Omental fat pad (tissue), 4 donors: ENCODE results near the gene KCNC1. TPM values are rescaled to one million over a fixed set of nuclear protein-coding genes. Genes with fewer than 3 reads are reported as not detected.
A peak's percentile ranks its signal among the peaks of the same experiment; 100 is the strongest.

ENCODE experiments used
- ATAC-seq: fragments of 150-250 bp; one replicate; pipeline ENCODE4 v1.9.1; 2016; ENCODE audit warnings: mild to moderate bottlenecking, moderate library complexity; ENCODE audit not compliant: low FRiP score
- DNase-seq: peaks from one replicate; pipeline ENCODE4 v3.0.0-alpha.2; 2019; ENCODE audit warnings: low spot score
- total RNA-seq, 4 donors: library from RNA; depleted of rRNA; stranded (reverse); fragments of >200 nt; gene quantifications; one replicate each; pipeline ENCODE4 v1.1.0, GENCODE V29; 2016
- TF ChIP-seq, protein P1 (sequence below), 3 donors: fragments of 450-650 bp; IDR thresholded peaks; one replicate each; pipeline ENCODE4 v1.5.1; 2016 to 2017; ENCODE audit warnings: antibody characterized with exemption in 3 of 3, mild to moderate bottlenecking in 3 of 3, moderate library complexity in 2 of 3

Gene KCNC1
- total RNA-seq, 4 donors from 2014 or later: not detected

DNA sequence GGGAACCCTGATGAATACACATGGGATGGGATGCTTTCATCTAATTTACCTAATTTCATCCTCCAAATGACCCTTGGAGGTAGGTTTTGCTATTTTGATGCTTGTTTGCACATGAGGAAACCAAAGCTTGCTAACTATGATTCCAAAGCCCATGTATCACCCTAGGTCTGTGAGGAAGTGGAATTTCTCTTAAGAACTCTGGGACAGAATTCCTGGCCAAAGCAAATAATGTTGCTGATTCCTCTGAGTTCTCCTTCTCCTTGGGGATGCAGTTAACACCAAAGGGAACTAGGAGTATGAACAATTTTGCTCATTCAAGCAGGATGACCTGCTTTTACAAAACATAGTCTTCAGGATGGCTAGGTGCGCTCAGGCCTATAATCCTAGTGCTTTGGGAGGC, 80.0 kb downstream of the KCNC1 start:
- TF ChIP-seq, protein P1, sequence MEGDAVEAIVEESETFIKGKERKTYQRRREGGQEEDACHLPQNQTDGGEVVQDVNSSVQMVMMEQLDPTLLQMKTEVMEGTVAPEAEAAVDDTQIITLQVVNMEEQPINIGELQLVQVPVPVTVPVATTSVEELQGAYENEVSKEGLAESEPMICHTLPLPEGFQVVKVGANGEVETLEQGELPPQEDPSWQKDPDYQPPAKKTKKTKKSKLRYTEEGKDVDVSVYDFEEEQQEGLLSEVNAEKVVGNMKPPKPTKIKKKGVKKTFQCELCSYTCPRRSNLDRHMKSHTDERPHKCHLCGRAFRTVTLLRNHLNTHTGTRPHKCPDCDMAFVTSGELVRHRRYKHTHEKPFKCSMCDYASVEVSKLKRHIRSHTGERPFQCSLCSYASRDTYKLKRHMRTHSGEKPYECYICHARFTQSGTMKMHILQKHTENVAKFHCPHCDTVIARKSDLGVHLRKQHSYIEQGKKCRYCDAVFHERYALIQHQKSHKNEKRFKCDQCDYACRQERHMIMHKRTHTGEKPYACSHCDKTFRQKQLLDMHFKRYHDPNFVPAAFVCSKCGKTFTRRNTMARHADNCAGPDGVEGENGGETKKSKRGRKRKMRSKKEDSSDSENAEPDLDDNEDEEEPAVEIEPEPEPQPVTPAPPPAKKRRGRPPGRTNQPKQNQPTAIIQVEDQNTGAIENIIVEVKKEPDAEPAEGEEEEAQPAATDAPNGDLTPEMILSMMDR (IDR thresholded peaks at IDR 0.05): no peak
- DNase-seq (no peak), ATAC-seq (no peak)

DNA sequence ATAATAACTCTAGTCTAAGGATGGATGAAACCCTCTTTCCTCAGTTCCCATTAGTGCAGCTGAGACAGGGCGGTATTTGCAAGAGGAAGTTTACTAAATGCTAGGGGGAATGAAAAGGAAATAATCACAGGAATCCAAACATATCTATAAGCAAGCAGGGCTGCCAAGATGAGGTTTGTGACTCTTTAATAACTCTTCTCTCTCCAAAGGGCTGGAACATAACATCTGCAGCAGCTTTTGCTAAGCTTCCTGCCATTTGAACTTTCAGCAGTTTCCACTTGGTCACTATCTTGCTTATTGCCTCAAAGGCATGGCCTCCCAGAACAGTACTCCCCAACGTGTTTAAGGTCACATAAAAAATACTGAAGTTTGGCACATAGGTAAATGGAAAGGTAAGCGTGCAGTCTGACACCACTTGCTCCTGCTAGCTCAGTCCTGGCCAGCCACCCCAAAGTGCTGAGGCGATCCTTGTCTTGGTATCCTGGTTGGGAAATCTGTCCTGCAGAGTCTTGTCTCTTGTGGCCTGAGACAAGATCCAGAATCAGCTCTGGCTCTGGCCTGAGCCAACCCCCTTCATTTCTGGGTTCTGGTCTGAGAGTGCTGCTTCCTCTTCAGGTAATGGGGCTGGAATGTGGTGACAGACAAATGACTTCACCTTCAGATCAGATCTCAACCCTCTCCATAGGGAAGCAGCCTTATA, 81.8 kb downstream of the KCNC1 start:
- ATAC-seq (no peak), DNase-seq (no peak)
- TF ChIP-seq, protein P1 (IDR thresholded peaks at IDR 0.05): no peak

DNA sequence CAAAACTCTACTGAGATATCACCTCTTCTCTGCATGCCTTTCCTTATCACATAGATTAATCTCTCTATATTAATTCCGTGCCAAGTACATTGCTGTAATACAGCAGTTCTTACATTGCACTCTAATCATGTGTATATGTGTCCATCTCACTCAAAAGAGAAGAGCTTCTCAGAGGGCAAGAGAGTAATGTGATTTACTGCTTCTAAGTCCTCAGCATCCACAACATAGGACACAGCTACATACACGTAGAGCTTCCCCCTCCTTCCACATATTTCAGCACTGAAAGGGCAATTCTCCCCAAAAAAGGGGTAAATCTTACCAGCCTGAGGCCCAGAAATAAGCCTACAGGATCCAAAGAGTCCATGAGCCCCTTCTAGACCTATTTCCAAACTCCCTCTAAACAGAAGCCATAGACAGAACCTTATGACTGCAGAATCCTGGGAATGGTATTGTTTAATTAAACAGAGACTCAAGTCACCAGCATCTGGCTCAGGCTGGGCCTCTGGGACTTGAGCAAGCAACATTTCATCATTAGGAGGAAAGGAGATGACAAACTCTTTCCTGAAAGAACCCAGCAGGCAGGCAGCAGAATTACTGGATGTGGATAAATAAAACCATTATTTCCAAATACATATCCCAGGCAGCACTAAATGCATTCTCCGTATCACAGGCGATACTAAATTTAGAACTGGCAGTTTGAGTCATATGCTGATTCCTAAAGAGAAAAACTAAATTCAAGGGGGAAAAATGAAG, 87.2 kb downstream of the KCNC1 start:
- DNase-seq: no peak
- TF ChIP-seq, protein P1 (IDR thresholded peaks at IDR 0.05): no peak
- peak; percentile 64 for ATAC-seq

DNA sequence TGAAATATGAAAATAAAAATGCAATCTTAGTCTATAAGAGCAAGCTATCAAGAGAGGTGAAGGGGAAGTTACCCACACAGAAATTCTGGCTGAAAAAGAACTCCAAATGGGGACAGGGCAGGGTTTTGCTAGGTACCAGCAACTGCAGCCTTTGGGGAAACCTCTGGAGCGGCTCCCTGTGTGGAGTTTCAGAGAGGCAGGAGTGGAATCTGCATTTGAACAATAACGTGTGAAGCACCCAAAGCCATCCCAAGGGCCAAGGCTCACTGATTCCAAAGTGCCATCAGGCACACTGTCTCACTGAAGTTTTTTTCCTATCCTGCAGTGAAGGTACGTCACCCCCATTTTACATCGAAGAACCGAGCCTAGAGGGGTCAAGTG, 87.8 kb downstream of the KCNC1 start:
- TF ChIP-seq, protein P1 (IDR thresholded peaks at IDR 0.05): no peak
- ATAC-seq: peak; percentile 4
- no peak for DNase-seq

DNA sequence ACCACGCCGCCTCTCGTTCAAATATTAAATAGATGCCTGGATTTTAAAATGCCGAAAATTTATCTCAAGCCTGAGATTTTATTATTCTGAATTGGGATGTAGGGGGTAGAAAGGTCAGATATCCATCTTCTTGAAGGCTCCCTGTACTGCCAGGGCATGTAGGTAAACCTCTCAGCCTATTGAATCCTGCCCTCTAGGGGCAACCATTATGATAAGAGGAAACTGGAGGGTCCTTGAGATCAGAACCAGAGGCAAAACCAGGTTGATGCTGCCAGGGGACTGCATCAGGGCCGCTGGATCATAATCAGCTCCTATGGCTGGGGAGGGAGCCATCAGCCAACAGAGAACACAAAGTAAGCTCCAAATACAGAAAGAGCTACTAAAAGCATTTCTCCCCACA, 92.4 kb downstream of the KCNC1 start:
- TF ChIP-seq, protein P1 (IDR thresholded peaks at IDR 0.05): no peak
- ATAC-seq: no peak
- no peak for DNase-seq

DNA sequence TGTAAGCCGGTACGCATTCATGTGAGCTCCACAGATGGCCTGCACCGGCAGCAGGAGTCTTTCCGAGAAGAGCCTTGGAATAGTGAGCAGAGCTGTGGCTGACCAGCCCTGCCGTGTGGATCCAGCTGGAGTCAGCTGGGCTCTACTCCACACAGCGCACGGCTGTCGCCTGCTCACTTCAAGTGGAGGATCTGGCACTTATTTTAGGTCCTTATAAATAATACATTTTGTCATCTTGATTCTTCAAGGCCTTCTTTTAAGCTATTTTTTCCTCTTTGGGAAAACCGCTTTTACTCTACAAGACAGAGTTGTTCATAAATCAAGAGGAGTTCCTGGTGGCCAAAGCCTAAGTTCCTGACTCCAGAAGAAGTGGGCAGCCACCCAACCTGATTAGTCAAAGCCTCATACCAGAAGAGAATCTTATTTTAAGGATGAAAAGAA, 93.8 kb downstream of the KCNC1 start:
- no peak for DNase-seq
- TF ChIP-seq, protein P1 (IDR thresholded peaks at IDR 0.05): no peak
- ATAC-seq: peak; percentile 43

DNA sequence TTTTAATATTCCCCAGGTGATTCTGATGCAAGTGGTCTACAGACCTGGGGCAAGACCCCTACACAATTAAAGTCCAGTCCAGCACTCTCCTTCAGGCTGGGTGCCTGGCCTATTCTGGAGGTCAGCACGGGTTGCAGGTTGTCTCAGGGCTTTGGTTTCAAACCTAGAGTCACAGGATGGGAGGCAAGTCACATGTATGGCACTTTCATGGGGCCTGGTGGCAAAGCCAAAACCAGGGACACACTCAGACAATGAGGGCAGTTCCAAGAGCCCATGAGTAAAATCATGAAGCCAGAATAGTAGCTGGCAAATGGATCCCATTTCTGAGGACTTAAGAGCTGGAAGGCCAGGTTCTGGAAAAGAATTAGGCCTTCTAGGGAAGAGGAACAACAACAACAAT, 96.6 kb downstream of the KCNC1 start:
- no peak for ATAC-seq
- TF ChIP-seq, protein P1 (IDR thresholded peaks at IDR 0.05): no peak
- no peak for DNase-seq
